ENCODE results near the gene CA12.

DNA sequence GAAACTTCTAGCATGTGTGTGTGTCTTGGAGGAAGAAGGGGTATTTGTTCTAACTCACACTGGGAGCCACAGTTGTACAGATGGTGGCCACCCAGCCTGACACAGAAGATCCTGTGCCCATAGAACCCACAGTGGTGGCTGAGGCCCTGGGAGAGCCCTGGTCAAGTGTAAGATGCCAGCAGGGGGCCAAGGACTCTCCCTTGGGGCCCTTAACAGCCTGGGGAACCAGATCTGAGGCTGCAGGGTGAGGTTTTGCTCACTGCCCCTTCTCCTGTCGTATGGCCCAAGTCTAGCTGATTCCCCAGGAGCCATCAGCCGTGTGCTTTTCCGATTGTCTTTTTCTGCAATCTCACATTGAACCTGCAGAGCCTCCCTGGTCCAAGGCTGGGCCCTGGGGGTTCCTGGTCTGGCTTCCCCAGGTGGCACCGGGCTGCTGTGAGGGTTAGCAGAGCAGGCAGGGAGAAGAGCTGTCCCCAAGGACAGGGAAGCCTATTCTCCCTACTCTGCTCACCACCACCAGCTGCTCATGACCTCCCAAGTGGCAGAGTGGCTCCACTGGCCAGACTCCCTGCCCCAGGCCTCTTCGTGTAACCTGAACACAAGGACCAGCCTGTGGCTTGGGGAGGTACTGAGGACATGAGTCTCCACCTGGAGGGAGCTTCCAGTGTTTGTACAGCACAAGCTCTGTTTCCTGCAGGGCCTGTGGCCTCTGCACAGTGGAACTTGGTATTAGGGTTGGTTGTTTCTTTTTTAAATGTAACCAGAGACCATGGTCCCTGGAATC, 51.9 kb downstream of the CA12 start:
- TF ChIP-seq, protein P1, sequence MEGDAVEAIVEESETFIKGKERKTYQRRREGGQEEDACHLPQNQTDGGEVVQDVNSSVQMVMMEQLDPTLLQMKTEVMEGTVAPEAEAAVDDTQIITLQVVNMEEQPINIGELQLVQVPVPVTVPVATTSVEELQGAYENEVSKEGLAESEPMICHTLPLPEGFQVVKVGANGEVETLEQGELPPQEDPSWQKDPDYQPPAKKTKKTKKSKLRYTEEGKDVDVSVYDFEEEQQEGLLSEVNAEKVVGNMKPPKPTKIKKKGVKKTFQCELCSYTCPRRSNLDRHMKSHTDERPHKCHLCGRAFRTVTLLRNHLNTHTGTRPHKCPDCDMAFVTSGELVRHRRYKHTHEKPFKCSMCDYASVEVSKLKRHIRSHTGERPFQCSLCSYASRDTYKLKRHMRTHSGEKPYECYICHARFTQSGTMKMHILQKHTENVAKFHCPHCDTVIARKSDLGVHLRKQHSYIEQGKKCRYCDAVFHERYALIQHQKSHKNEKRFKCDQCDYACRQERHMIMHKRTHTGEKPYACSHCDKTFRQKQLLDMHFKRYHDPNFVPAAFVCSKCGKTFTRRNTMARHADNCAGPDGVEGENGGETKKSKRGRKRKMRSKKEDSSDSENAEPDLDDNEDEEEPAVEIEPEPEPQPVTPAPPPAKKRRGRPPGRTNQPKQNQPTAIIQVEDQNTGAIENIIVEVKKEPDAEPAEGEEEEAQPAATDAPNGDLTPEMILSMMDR (IDR thresholded peaks at IDR 0.05): no peak
- TF ChIP-seq POLR2A (IDR thresholded peaks at IDR 0.05): no peak
